ENCODE results near the gene GNAO1.
A peak's percentile ranks its signal among the peaks of the same experiment; 100 is the strongest.

Gene GNAO1

GRCh38 chr16:56294579-56294978 lies 103.3 kb downstream of the GNAO1 start:
- DNase-seq: no peak

- no peak for DNase-seq
Measured at GRCh38 chr16:56295059-56295665, 103.9 kb downstream of the GNAO1 start.

- no peak for DNase-seq
Measured at GRCh38 chr16:56295739-56296527, 104.6 kb downstream of the GNAO1 start.

- DNase-seq: no peak
Measured at GRCh38 chr16:56297684-56298083, 106.4 kb downstream of the GNAO1 start.

GRCh38 chr16:56298116-56298515 lies 106.8 kb downstream of the GNAO1 start:
- DNase-seq: no peak

GRCh38 chr16:56298948-56299596 lies 107.8 kb downstream of the GNAO1 start:
- no peak for DNase-seq

- no peak for DNase-seq
Measured at GRCh38 chr16:56300242-56300623, 108.9 kb downstream of the GNAO1 start.

GRCh38 chr16:56300891-56301850 lies 109.9 kb downstream of the GNAO1 start:
- no peak for DNase-seq

- DNase-seq: no peak
Measured at GRCh38 chr16:56302506-56302905, 111.2 kb downstream of the GNAO1 start.

GRCh38 chr16:56303066-56303715 lies 111.9 kb downstream of the GNAO1 start:
- DNase-seq: no peak

- DNase-seq: no peak
Measured at GRCh38 chr16:56303880-56304279, 112.6 kb downstream of the GNAO1 start.

- DNase-seq: no peak
Measured at GRCh38 chr16:56305956-56306565, 114.8 kb downstream of the GNAO1 start.

- no peak for DNase-seq
Measured at GRCh38 chr16:56306690-56307533, 115.6 kb downstream of the GNAO1 start.

GRCh38 chr16:56307534-56307873 lies 116.2 kb downstream of the GNAO1 start:
- no peak for DNase-seq

- no peak for DNase-seq
Measured at GRCh38 chr16:56309008-56309407, 117.7 kb downstream of the GNAO1 start.

- DNase-seq: no peak
Measured at GRCh38 chr16:56310690-56311089, 119.4 kb downstream of the GNAO1 start.

- peak; percentile 12 for DNase-seq
Measured at GRCh38 chr16:56311208-56312027, 120.1 kb downstream of the GNAO1 start.

GRCh38 chr16:56312028-56312300 lies 120.7 kb downstream of the GNAO1 start:
- DNase-seq: no peak

- DNase-seq: no peak
Measured at GRCh38 chr16:56312556-56312955, 121.3 kb downstream of the GNAO1 start.

- DNase-seq: no peak
Measured at GRCh38 chr16:56314244-56314850, 123.1 kb downstream of the GNAO1 start.

Measured in CD4-positive, alpha-beta T cell treated with Interleukin-17A for 4 hours (primary cell).